Renal pelvis (tissue), 4 donors: ENCODE measurements around the gene FARS2. TPM values are rescaled to one million over a fixed set of nuclear protein-coding genes. Genes with fewer than 3 reads are reported as not detected.

Source experiments
- DNase-seq: peaks from one replicate; pipeline ENCODE4 v3.0.0-alpha.2; 2013
- polyA plus RNA-seq, 3 donors: library from polyadenylated mRNA; unstranded; fragments of 120-200 nt; gene quantifications; one replicate each; pipeline ENCODE4 v1.2.1, GENCODE V29; 2013; ENCODE audit not compliant: insufficient read length in 3 of 3

The FARS2 gene
- polyA plus RNA-seq, 3 donors, result 18.6 to 22.3 (median 22.2) TPM

GRCh38 chr6:5567890-5568289 lies 306.6 kb downstream of the FARS2 start:
- no peak for DNase-seq

- no peak for DNase-seq
Observed at GRCh38 chr6:5569491-5569890, 308.2 kb downstream of the FARS2 start.

GRCh38 chr6:5570641-5571040 lies 309.3 kb downstream of the FARS2 start:
- no peak for DNase-seq

GRCh38 chr6:5580736-5581581 lies 319.6 kb downstream of the FARS2 start:
- no peak for DNase-seq

- no peak for DNase-seq
Observed at GRCh38 chr6:5582762-5583161, 321.4 kb downstream of the FARS2 start.

- no peak for DNase-seq
Observed at GRCh38 chr6:5583528-5583927, 322.2 kb downstream of the FARS2 start.

- DNase-seq, result no peak
Observed at GRCh38 chr6:5584078-5584482, 322.8 kb downstream of the FARS2 start.

- no peak for DNase-seq
Observed at GRCh38 chr6:5587648-5588047, 326.3 kb downstream of the FARS2 start.

GRCh38 chr6:5589422-5590141 lies 328.3 kb downstream of the FARS2 start:
- no peak for DNase-seq

- DNase-seq, result no peak
Observed at GRCh38 chr6:5590187-5590586, 328.9 kb downstream of the FARS2 start.

GRCh38 chr6:5592886-5593519 lies 331.7 kb downstream of the FARS2 start:
- no peak for DNase-seq

- no peak for DNase-seq
Observed at GRCh38 chr6:5595184-5595583, 333.9 kb downstream of the FARS2 start.

GRCh38 chr6:5597413-5597812 lies 336.1 kb downstream of the FARS2 start:
- DNase-seq, result no peak

- no peak for DNase-seq
Observed at GRCh38 chr6:5598123-5598522, 336.8 kb downstream of the FARS2 start.

GRCh38 chr6:5599127-5599526 lies 337.8 kb downstream of the FARS2 start:
- DNase-seq, result no peak

GRCh38 chr6:5605937-5606336 lies 344.6 kb downstream of the FARS2 start:
- DNase-seq, result no peak

GRCh38 chr6:5606546-5606945 lies 345.2 kb downstream of the FARS2 start:
- no peak for DNase-seq

- DNase-seq, result no peak
Observed at GRCh38 chr6:5610640-5611039, 349.3 kb downstream of the FARS2 start.

GRCh38 chr6:5617179-5617578 lies 355.9 kb downstream of the FARS2 start:
- DNase-seq, result no peak

GRCh38 chr6:5619249-5619648 lies 357.9 kb downstream of the FARS2 start:
- no peak for DNase-seq

- DNase-seq, result no peak
Observed at GRCh38 chr6:5622276-5623005, 361.1 kb downstream of the FARS2 start.

- no peak for DNase-seq
Observed at GRCh38 chr6:5623769-5624168, 362.5 kb downstream of the FARS2 start.
